Activated naive CD4-positive, alpha-beta T cell treated with Interleukin-2 at 50 U/mL for 16 hours (primary cell): ENCODE results near the gene SPACDR.
"Not testable (repeated sequence)": the region's sequence is repeated elsewhere in the genome, so short reads cannot be mapped to it uniquely, and the experiment has no call there.

Experiments
- DNase-seq: peaks from one replicate; pipeline ENCODE4 v3.0.0-alpha.2; 2020

The SPACDR gene, protein sequence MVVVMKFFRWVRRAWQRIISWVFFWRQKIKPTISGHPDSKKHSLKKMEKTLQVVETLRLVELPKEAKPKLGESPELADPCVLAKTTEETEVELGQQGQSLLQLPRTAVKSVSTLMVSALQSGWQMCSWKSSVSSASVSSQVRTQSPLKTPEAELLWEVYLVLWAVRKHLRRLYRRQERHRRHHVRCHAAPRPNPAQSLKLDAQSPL

DNA sequence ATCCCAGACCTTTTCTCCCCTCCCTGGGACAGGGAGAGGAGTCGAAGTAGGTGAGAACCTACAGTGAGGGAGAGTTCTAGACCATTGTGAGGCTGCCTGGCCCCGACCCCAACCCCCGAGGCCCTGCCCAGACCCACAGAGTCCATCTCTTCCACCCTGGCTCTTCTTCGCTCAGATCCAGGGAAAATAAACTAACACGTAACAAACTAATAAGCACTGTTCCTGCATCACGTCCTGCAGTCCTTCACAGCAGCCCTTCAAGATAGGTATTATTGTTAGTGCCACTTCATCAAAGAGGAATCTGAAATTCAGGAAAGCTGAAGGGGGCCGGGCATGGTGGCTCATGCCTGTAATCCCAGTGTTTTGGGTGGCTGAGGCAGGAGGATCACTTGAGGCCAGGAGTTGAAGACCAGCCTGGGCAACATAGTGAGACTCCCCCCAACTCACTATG is at the start of gene SPACDR:
TSS of gene SPACDR (minus strand) at position 51 of the 451 bp plus-strand sequence. CDS start 235 bp downstream, outside the sequence.
- no peak for DNase-seq

GRCh38 chr7:100513212-100513810 is 49.3 kb upstream of the SPACDR start:
- no peak for DNase-seq

DNA sequence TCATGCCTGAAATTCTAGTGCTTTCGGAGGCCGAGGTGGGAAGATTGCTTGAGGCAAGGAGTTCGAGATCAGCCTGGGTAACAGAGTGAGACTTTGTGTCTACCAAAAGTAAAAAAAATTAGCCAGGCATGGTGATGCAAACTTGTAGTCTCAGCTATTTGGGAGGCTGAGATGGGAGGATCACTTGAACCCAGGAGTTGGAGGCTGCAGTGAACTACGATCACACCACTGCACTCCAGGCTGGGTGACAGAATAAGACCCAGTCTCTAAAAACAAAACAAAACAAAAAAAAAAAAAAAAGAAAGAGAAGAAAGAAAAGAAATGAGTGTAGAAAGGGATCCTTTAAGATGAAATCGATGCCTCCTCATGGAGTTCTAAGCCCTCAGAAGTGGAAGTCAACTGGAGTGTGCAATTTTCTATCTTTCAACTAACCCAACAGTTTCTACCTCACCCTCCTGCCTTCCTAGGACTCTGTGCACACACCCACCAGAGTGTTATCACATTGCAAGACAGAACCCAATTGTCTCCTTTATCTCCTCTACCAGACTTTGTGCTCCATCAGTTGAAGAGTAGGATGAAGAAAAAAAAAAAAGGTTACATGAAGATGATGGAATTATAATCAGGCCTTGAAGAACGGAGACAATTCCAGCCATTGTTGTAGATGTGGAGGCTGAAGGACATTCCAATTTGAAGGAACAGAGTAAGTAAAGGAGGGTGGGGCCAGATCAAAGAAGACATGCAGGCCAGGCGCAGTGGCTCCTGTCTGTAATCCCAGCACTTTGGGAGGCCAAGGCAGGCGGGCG is 46.6 kb upstream of the SPACDR start:
- no peak for DNase-seq

DNA sequence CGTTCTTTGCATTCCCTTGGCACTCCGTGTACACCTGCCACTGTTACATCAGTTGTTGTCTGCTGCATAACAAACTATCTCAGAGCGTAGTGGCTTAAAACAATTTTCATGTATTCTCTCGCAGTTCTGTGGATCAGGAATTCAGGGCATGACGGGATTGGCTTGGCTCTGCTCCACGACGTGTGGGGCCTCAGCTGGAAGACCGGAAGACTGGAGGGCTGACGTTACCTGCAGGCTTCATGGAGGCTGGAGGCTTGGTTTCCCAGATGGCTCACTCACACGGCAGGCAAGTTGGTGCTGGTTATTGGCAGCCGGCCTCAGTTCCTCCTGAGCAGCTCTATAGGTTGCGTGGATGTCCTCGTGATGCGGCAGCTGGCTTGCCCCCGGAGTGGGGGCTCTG is 45.2 kb upstream of the SPACDR start:
- no peak for DNase-seq

- DNase-seq, result no peak
Measured at GRCh38 chr7:100506356-100506923, 42.4 kb upstream of the SPACDR start.

- no peak for DNase-seq
Measured at GRCh38 chr7:100504887-100505611, 41.0 kb upstream of the SPACDR start.

DNA sequence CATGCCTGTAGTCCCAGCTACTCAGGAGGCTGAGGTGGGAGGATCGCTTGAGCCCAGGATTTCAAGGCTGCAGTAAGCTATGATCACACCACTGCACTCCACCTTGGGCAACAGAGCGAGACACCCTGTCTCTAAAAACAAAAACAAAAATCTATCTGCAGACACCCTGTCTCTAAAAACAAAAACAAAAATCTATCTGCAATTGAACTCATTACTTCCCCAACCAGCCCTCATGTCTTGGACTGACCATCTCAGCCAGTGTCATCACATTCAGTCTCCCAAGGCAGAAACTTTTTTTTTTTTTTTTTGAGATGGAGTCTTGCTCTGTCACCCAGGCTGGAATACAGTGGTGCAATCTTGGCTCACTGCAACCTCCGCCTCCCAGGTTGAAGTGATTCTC is 40.0 kb upstream of the SPACDR start:
- DNase-seq, result not testable (repeated sequence)

DNA sequence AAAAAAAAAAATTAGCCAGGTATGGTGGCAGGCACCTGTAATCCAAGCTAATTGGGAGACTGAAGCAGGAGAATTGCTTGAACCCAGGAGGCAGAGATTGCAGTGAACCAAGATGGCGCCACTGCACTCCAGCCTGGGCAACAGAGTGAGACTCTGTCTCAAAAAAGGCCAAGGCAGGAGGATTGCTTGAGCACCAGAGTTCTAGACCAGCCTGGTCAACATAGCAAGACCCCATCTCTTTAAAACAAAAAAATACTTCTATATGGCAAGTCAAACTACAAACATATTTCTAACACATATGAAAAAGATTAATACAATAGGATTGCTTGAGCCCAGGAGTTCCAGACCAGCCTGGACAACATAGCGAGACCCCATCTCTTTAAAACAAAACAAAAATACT is 36.7 kb upstream of the SPACDR start:
- not testable (repeated sequence) for DNase-seq

GRCh38 chr7:100496509-100496908 is 32.4 kb upstream of the SPACDR start:
- DNase-seq, result no peak

GRCh38 chr7:100493476-100494264 is 29.6 kb upstream of the SPACDR start:
- DNase-seq, result peak; percentile 61

- DNase-seq, result no peak
Measured at GRCh38 chr7:100492738-100493475, 28.8 kb upstream of the SPACDR start.

- no peak for DNase-seq
Measured at GRCh38 chr7:100491192-100491578, 27.1 kb upstream of the SPACDR start.

DNA sequence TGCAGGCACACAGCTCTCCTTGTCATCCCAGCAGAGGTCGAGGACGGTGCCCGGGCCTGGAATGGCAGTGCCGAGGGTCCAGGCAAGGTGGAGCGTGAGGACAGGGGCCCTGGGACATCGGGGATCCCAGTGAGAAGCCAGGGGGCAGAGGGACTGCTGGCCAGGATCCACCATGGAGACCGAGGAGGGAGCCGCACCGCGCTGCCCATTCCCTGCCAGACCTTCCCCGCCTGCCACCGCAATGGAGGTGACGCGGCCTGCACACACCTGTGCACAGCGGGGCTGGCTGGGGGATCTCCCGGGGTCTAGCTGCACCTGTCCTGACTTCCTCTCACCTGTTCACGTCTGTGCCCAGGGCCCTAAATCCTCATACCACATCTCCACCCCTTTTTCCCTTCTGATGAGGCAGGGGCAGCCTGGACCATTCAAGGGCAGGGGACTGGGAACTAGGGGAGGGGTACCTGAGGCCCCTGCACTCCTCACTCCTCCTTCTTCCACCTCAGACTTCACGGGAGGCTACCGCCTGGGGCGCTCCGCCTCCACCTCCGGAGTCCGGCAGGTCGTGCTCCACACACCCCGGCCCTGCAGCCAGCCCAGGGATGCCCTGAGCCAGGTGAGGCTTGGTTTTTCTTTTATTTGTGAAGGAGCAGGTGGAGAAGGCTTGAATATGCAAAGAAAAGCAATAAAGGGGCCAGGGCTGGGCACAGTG is 26.6 kb upstream of the SPACDR start:
- no peak for DNase-seq

DNA sequence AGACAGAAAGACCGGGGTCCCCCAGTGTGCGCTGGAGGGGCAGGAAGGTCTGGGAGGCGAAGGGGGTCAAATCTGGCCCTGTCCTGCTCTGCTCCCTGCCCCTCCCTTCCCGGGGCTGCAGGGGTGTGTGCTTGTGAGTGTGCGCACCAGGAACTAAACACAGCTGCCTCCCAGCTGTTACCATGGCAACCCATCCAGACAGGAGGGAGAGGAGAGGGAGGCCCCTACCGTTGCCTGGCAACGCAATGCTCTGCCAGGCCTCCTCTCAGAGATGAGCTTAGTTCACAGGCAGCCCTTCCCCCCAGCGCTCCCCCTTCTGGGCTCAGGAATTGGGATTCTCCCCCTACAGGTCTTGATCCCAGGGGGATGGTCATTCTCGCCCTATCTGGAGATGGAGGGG is 25.8 kb upstream of the SPACDR start:
- DNase-seq, result no peak

- DNase-seq, result no peak
Measured at GRCh38 chr7:100489121-100489520, 25.1 kb upstream of the SPACDR start.

- DNase-seq, result no peak
Measured at GRCh38 chr7:100488333-100489095, 24.5 kb upstream of the SPACDR start.

- no peak for DNase-seq
Measured at GRCh38 chr7:100486753-100487446, 22.8 kb upstream of the SPACDR start.

- DNase-seq, result no peak
Measured at GRCh38 chr7:100486111-100486636, 22.1 kb upstream of the SPACDR start.

- no peak for DNase-seq
Measured at GRCh38 chr7:100485471-100485876, 21.4 kb upstream of the SPACDR start.
